GM12878 (cell line): ENCODE data around the gene NFS1. TPM values are rescaled to one million over a fixed set of nuclear protein-coding genes. Genes with fewer than 3 reads are reported as not detected.

Experiments used
- ATAC-seq: fragments of 200-7000 bp; cut with Tn5 transposase; 3 replicates; pipeline ENCODE4 v1.9.1; 2020; ENCODE audit warnings: mild to moderate bottlenecking, moderate library complexity
- BruUV-seq: library from RNA; stranded (reverse); fragments of 400-500 nt; replicated peaks from 2 replicates; lab custom pipeline; 2021; lab: Mats Ljungman, UMichigan
- CTCF ChIA-PET: fragments of 300-600 bp; sonication (Branson Sonifier 250); formaldehyde crosslinking; extraction: SDS; loops from one replicate; lab custom pipeline; 2021; ENCODE audit warnings: inconsistent platforms; lab: Yijun Ruan, JAX
- POLR2A ChIA-PET: fragments of 350-600 bp; formaldehyde crosslinking; extraction: SDS; loops from one replicate; lab custom pipeline; 2021; ENCODE audit warnings: inconsistent platforms; lab: Charles Lee
- RAD21 ChIA-PET: fragments of 300-600 bp; sonication (Branson Sonifier 250); formaldehyde crosslinking; loops from one replicate; lab custom pipeline; 2023; ENCODE audit warnings: antibody characterized with exemption; ENCODE audit not compliant: unreplicated experiment; lab: Charles Lee
- SMC1A ChIA-PET: fragments of 300-600 bp; sonication (Branson Sonifier 250); formaldehyde crosslinking; loops from one replicate; lab custom pipeline; 2023; ENCODE audit not compliant: unreplicated experiment, uncharacterized antibody; lab: Charles Lee
- DNase-seq: peaks from one replicate; pipeline ENCODE4 v3.0.0-alpha.2; 2011; ENCODE audit warnings: low read depth, low spot score
- FAIRE-seq: peaks from 3 replicates; lab custom pipeline; 2011; peaks lifted over from hg19 to GRCh38; lab: Jason Lieb, UNC
- H2AFZ ChIP-seq: 2 replicates; pipeline ENCODE4 v1.6.0; 2011; ENCODE audit warnings: low read depth, low read length, control low read depth; ENCODE audit not compliant: control insufficient read depth
- H3K27ac ChIP-seq: 2 replicates; pipeline ENCODE4 v1.5.1; 2011; ENCODE audit warnings: control low read depth; ENCODE audit not compliant: control insufficient read depth, insufficient read depth
- H3K27me3 ChIP-seq, 2 experiments: replicated peaks in 1 of 2; 2 replicates each; pipeline versions ENCODE4 v1.6.0 to v1.6.1; 2011; ENCODE audit warnings: low read length in 1 of 2; ENCODE audit not compliant: control insufficient read depth in 2 of 2, insufficient read depth in 2 of 2
- H3K36me3 ChIP-seq, 2 experiments: 2 replicates each; pipeline ENCODE4 v1.5.1; 2011; ENCODE audit warnings: low read length in 1 of 2; ENCODE audit not compliant: control insufficient read depth in 2 of 2, insufficient read depth in 2 of 2
- H3K4me1 ChIP-seq: 2 replicates; pipeline ENCODE4 v1.6.1; 2011; ENCODE audit warnings: mild to moderate bottlenecking, low read length, moderate library complexity, mixed read lengths; ENCODE audit not compliant: control insufficient read depth, insufficient read depth
- H3K4me2 ChIP-seq: 2 replicates; pipeline ENCODE4 v1.6.0; 2011; ENCODE audit warnings: control low read depth; ENCODE audit not compliant: control insufficient read depth, insufficient read depth
- H3K4me3 ChIP-seq: fragments of 200-600 bp; sonication (generic); 2 replicates; pipeline ENCODE4 v1.5.1; 2016
- H3K79me2 ChIP-seq: 2 replicates; pipeline ENCODE4 v1.6.0; 2011; ENCODE audit warnings: low read length; ENCODE audit not compliant: control insufficient read depth, insufficient read depth
- H3K9ac ChIP-seq: 2 replicates; pipeline ENCODE4 v1.8.0; 2011; ENCODE audit warnings: low read length, control low read depth, mixed read lengths; ENCODE audit not compliant: control insufficient read depth, insufficient read depth
- H3K9me3 ChIP-seq: replicated peaks from 3 replicates; pipeline ENCODE4 v1.5.1; 2011; ENCODE audit warnings: mild to moderate bottlenecking, low read length; ENCODE audit not compliant: control insufficient read depth, insufficient read depth
- H4K20me1 ChIP-seq: 2 replicates; pipeline ENCODE4 v1.6.0; 2011; ENCODE audit not compliant: control insufficient read depth, insufficient read depth
- CBX5 ChIP-seq: sonication (generic); IDR thresholded peaks from 2 replicates; pipeline ENCODE4 v1.6.1; 2016; ENCODE audit warnings: low read depth, moderate library complexity, mild to moderate bottlenecking, inconsistent platforms
- CHD1 ChIP-seq: IDR thresholded peaks from 2 replicates; pipeline ENCODE4 v1.6.1; 2012; ENCODE audit warnings: low read depth, low read length, improper control_type of control experiment
- ELK1 ChIP-seq: IDR thresholded peaks from 2 replicates; pipeline ENCODE4 v1.6.1; 2012; ENCODE audit warnings: low read depth, low read length, improper control_type of control experiment
- GATAD2B ChIP-seq: fragments of 450-650 bp; conservative IDR thresholded peaks from 2 replicates; pipeline ENCODE4 v1.6.1; 2017; ENCODE audit warnings: low read depth, mild to moderate bottlenecking, moderate library complexity
- IKZF1 ChIP-seq: fragments of 450-650 bp; conservative IDR thresholded peaks from 2 replicates; pipeline ENCODE4 v1.6.1; 2017; ENCODE audit warnings: antibody characterized with exemption, mild to moderate bottlenecking
- LARP7 ChIP-seq: fragments of 450-650 bp; IDR thresholded peaks from 2 replicates; pipeline ENCODE4 v1.6.1; 2017; ENCODE audit warnings: mild to moderate bottlenecking
- MAX ChIP-seq: IDR thresholded peaks from 2 replicates; pipeline ENCODE4 v1.6.1; 2012; ENCODE audit warnings: low read depth, low read length, improper control_type of control experiment
- MXI1 ChIP-seq: fragments of 150-350 bp; IDR thresholded peaks from 2 replicates; pipeline ENCODE4 v1.6.1; 2011; ENCODE audit warnings: low read depth, mild to moderate bottlenecking, inconsistent platforms, low read length, improper control_type of control experiment
- NRF1 ChIP-seq: conservative IDR thresholded peaks from 2 replicates; pipeline ENCODE4 v1.6.1; 2011; ENCODE audit warnings: mild to moderate bottlenecking, low read depth, low read length, improper control_type of control experiment
- POLR2AphosphoS2 ChIP-seq: IDR thresholded peaks from 2 replicates; pipeline ENCODE4 v1.6.1; 2011; ENCODE audit warnings: low read depth, mild to moderate bottlenecking, low read length, improper control_type of control experiment, moderate library complexity
- POLR2AphosphoS5 ChIP-seq: IDR thresholded peaks from 2 replicates; pipeline ENCODE4 v1.6.1; 2011; ENCODE audit warnings: mild to moderate bottlenecking, low read length, inconsistent platforms
- POU2F2 ChIP-seq: IDR thresholded peaks from 3 replicates; pipeline ENCODE4 v1.6.1; 2011; ENCODE audit warnings: low read depth, mild to moderate bottlenecking, low read length, borderline replicate concordance
- USF2 ChIP-seq: IDR thresholded peaks from 2 replicates; pipeline ENCODE4 v1.6.1; 2011; ENCODE audit warnings: low read depth, low read length, improper control_type of control experiment, borderline replicate concordance
- ZNF217 ChIP-seq: fragments of 450-650 bp; IDR thresholded peaks from 2 replicates; pipeline ENCODE4 v1.6.1; 2017; ENCODE audit warnings: antibody characterized with exemption, mild to moderate bottlenecking
- ZNF687 ChIP-seq: fragments of 450-650 bp; IDR thresholded peaks from 2 replicates; pipeline ENCODE4 v1.6.1; 2017; ENCODE audit warnings: mild to moderate bottlenecking, moderate library complexity
- ZSCAN29 ChIP-seq: fragments of 450-650 bp; IDR thresholded peaks from 2 replicates; pipeline ENCODE4 v1.6.1; 2017; ENCODE audit warnings: mild to moderate bottlenecking, moderate library complexity
- WGBS: methylation state at CpG from one replicate; pipeline ENCODE4 v1.1.6; 2016; ENCODE audit warnings: low lambda C conversion rate; ENCODE audit not compliant: insufficient replicate concordance, insufficient coverage; ENCODE audit errors: missing lambda C conversion rate; 5-methylcytosine and 5-hydroxymethylcytosine counted together
- in situ Hi-C: fragments of 300-500 bp; cut with MboI; formaldehyde crosslinking; loops from 9 replicates; pipeline ENCODE4 v1.14.3; 2018; ENCODE audit warnings: mixed read lengths
- intact Hi-C: fragments of 100-400 bp; cut with micrococcal nuclease; formaldehyde crosslinking; loops from one replicate; pipeline ENCODE4 v1.14.2; 2022; ENCODE audit not compliant: unreplicated experiment
- polyA plus RNA-seq, 11 experiments: library from polyadenylated mRNA; depleted of rRNA in 4 of 11; unstranded in 6 of 11; stranded (reverse) in 5 of 11; fragments of >200 nt; fragmentation: Nextera tagmentation in 4 of 11; fragmentation: Illumina TruSeq in 1 of 11; extraction: Ambion mirVana in 4 of 11; extraction: Trizol in 1 of 11; gene quantifications; 1 replicate in 1 of 11; 2 replicates in 10 of 11; pipeline versions ENCODE4 v1.2.1 to v1.2.3, GENCODE V29; 2011 to 2016; ENCODE audit warnings: inconsistent platforms in 2 of 11, missing spikeins in 2 of 11, low read depth in 1 of 11
- total RNA-seq, 4 experiments: library from RNA; depleted of rRNA in 3 of 4; stranded (reverse); fragments of >200 nt in 3 of 4; fragmentation: Illumina TruSeq in 1 of 4; extraction: Trizol in 1 of 4; gene quantifications; 2 replicates each; pipeline versions ENCODE4 v1.2.1 to v1.2.3, GENCODE V29; 2013 to 2021

The NFS1 gene
- total and polyA plus RNA-seq, 10 of the 15 experiments (the other 5 are each of a cell fraction or from before 2014, with no cell fraction given) = 9.2 to 74.1 (median 38.6) TPM

- H3K27me3 ChIP-seq = no peaks in the 10 kb centered on the region
- POLR2A ChIA-PET = interaction anchor here (0.6 kb wide), 2 partner anchors 11 to 259 kb away, joined by 3 to 5 read pairs; no protein-coding TSS in a partner anchor
- CTCF ChIA-PET = no interaction called here
Observed at GRCh38 chr20:35737865-35738333, 38.7 kb upstream of the NFS1 start.

More at GRCh38 chr20:35737865-35738333, 38.7 kb upstream of the NFS1 start:
- H3K36me3 ChIP-seq = peaks cover 8 to 28% of the 10 kb centered on the region in 2 experiments
- H3K27ac ChIP-seq = no peak overlapping the region
- ATAC-seq = no peak
- over 99% methylated on average over 10 of the region's 15 CpGs for WGBS
- ChIA-PET RAD21 (no interaction called here), SMC1A (no interaction called here)
- H3K4me1 ChIP-seq = peaks cover 2% of the 10 kb centered on the region; the same call in 1 of the 2 replicates
- no peak for DNase-seq
- H4K20me1 ChIP-seq = peaks cover 6% of the 10 kb centered on the region
- TF ChIP-seq ELK1 (no peak), POU2F2 (no peak), ZSCAN29 (no peak), MXI1 (no peak), POLR2AphosphoS5 (no peak; the same call in 1 of the 2 replicates), ZNF217 (no peak), LARP7 (no peak), GATAD2B (no peak), IKZF1 (no peak), ZNF687 (no peak), NRF1 (no peak), CHD1 (no peak), CBX5 (no peak), POLR2AphosphoS2 (no peak), USF2 (no peak), MAX (no peak)
- peaks cover 95% of the 10 kb centered on the region for H3K79me2 ChIP-seq
- no peaks in the 10 kb centered on the region for H3K9me3 ChIP-seq
- peak overlapping the region; percentile 59; the same call in 1 of the 2 replicates for H3K4me3 ChIP-seq
- H3K4me2 ChIP-seq = peak overlapping the region; percentile 62; the same call in 1 of the 2 replicates
- H3K9ac ChIP-seq = no peak overlapping the region
- intact Hi-C loops = loop anchor here (10.0 kb wide), 1 partner anchor 147 kb away; no protein-coding TSS in a partner anchor
- no peak overlapping the region for H2AFZ ChIP-seq
- no peak for FAIRE-seq
- in situ Hi-C loops = no loop called here
- BruUV-seq = no TSS peak
